ENCODE data around the gene ANKDD1A. TPM values are rescaled to one million over a fixed set of nuclear protein-coding genes. Genes with fewer than 3 reads are reported as not detected.
A peak's percentile ranks its signal among the peaks of the same experiment; 100 is the strongest.

The ANKDD1A gene
- total and polyA plus RNA-seq, 4 donors = 11.1 to 29.2 (median 18.5) TPM

DNA sequence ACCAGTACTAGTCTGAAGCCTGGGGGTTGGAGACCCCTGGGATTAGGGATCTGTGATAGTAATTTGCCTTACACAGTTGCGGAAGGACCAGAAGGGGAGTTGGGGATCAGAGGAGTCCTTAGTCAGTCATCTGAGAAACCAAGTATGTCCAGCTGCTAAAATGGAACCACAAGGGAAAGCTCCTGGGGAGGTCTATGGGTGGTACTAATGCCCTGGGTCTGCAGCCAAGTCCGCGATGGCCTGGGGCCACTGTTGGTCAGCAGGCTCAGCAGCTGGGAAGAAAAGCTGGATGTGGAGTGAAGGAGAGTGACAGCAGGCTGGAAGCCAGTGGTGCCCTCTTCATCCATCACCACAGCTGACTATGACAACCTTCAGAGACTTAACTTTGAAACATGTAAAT lies 2.2 kb upstream of the ANKDD1A start:
- no peaks in the 10 kb centered on the region for H3K4me1 ChIP-seq (ENCODE audit: control insufficient read depth in 1 of 2, insufficient read depth in 2 of 2, low read length in 2 of 2)
- no peaks in the 10 kb centered on the region for H3K9me3 ChIP-seq (ENCODE audit: control insufficient read depth, low read length)
- no peak overlapping the region for H3K4me3 ChIP-seq (ENCODE audit: low read length in 2 of 2)
- H3K27ac ChIP-seq (ENCODE audit: low read depth in 1 of 2, low read length in 2 of 2) = no peak overlapping the region
- 74 to 80% methylated on average over 3 of the region's 3 CpGs for WGBS, 2 donors
- no peak for ATAC-seq (ENCODE audit: low FRiP score)
- H3K27me3 ChIP-seq (ENCODE audit: control insufficient read depth in 1 of 2, insufficient read depth in 2 of 2, low read length in 1 of 2) = no peaks in the 10 kb centered on the region
- DNase-seq = peak in 1 of 2 donors; percentile 26
- H3K36me3 ChIP-seq (ENCODE audit: control insufficient read depth in 1 of 2, insufficient read depth in 2 of 2, low read length in 1 of 2) = no peaks in the 10 kb centered on the region
- intact Hi-C loops (cut with DNase I) = loop anchor here in 1 of 2 donors (10.0 kb wide), 1 partner anchor 175 kb away; no protein-coding TSS in a partner anchor

DNA sequence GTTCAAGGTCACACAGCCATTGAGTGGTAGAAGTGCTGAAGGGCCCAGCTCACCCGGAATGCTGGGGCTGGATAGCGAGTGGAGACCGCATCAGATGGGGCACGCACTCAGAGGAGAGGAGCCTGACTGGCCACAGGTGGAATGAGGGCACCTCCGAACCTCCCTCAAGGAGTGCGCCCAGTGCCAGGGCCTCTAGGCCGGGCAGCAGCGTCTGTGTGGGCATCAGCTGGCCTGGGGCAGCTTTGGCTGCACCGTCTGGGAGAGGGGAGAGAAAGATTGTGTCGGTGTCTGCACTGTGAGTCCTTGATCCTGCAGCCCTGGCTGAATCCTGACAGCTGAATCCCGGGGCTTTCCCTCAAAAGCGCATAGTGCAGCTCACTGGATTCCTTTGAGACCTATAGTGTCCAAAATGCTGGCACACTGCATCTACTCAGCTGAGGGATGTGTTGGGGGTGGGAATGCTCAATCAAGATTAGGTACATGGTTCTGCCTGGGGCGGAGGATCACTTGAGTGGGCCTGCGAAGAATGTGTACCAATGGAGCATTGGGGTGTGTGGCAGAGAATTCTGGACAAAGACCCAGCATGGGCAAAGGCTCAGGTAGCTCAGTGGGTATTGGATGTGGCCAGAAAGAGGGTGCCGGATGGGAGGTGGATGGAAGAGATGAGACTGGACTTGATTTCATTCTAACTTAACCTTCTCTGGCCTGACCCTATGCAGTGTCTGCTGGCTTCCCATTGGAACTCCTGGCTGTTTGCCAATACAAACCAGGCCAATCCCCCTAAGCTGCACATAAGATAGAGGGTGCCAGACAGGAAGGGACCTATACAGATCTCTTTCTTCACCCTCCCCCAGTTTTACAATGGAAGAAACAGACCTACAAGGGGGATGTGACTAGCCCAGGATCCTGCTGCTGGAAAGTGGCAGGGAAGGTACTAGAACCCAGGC lies 950 bp downstream of the ANKDD1A start:
- DNase-seq = no peak
- peak; percentile 12 for ATAC-seq (ENCODE audit: low FRiP score)
- 78 to 83% methylated on average over 11 to 15 of the region's 15 CpGs for WGBS, 2 donors
- no peaks in the 10 kb centered on the region for H3K27me3 ChIP-seq (ENCODE audit: control insufficient read depth in 1 of 2, insufficient read depth in 2 of 2, low read length in 1 of 2)
- peak overlapping the region; percentile 53 to 55 for H3K4me3 ChIP-seq (ENCODE audit: low read length in 2 of 2)
- H3K27ac ChIP-seq (ENCODE audit: low read depth in 1 of 2, low read length in 2 of 2) = no peak overlapping the region
- intact Hi-C loops (cut with DNase I) = no loop called here
- H3K9me3 ChIP-seq (ENCODE audit: control insufficient read depth, low read length) = no peaks in the 10 kb centered on the region
- H3K4me1 ChIP-seq (ENCODE audit: control insufficient read depth in 1 of 2, insufficient read depth in 2 of 2, low read length in 2 of 2) = no peaks in the 10 kb centered on the region
- no peaks in the 10 kb centered on the region for H3K36me3 ChIP-seq (ENCODE audit: control insufficient read depth in 1 of 2, insufficient read depth in 2 of 2, low read length in 1 of 2)

DNA sequence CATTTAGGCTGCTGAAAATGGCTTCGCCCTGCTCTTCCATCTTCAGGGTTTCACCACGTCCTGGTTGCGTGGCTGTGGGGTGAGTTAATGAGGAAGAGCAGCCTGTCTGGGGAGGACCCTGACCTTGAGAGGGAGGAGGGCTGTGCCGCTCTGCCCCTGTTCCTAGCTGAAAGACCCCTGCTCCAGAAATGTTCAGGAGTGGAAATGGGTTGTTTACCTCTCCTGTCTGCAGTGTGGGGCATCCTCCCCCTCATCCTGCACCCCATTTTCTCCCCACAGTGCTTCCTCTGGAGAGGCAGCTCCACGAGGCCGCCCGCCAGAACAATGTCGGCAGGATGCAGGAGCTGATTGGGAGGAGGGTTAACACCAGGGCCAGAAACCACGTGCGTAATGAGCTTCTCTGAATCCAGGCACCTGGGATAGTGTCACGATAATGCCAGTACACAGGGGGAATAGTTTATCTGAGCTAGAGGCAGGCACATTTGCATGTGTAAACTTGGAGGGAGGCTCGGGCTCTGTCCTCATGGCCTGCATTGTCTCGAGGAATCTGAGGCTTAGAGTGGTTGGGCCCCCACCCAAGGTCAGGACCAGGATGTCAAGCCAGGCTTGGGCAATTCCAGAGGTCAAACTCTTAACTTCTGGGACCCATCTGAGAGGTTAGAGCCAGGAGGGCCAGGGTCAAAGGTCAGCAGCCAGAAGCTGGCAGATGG lies 4.0 kb downstream of the ANKDD1A start:
- DNase-seq = peak in 1 of 2 donors; percentile 33
- H3K27ac ChIP-seq (ENCODE audit: low read depth in 1 of 2, low read length in 2 of 2) = no peak overlapping the region
- H3K4me1 ChIP-seq (ENCODE audit: control insufficient read depth in 1 of 2, insufficient read depth in 2 of 2, low read length in 2 of 2) = no peaks in the 10 kb centered on the region
- H3K27me3 ChIP-seq (ENCODE audit: control insufficient read depth in 1 of 2, insufficient read depth in 2 of 2, low read length in 1 of 2) = no peaks in the 10 kb centered on the region
- WGBS, 2 donors = 76% methylated on average over 13 of the region's 13 CpGs
- H3K9me3 ChIP-seq (ENCODE audit: control insufficient read depth, low read length) = no peaks in the 10 kb centered on the region
- intact Hi-C loops (cut with DNase I) = no loop called here
- ATAC-seq (ENCODE audit: low FRiP score) = no peak
- no peaks in the 10 kb centered on the region for H3K36me3 ChIP-seq (ENCODE audit: control insufficient read depth in 1 of 2, insufficient read depth in 2 of 2, low read length in 1 of 2)
- H3K4me3 ChIP-seq (ENCODE audit: low read length in 2 of 2) = no peak overlapping the region

DNA sequence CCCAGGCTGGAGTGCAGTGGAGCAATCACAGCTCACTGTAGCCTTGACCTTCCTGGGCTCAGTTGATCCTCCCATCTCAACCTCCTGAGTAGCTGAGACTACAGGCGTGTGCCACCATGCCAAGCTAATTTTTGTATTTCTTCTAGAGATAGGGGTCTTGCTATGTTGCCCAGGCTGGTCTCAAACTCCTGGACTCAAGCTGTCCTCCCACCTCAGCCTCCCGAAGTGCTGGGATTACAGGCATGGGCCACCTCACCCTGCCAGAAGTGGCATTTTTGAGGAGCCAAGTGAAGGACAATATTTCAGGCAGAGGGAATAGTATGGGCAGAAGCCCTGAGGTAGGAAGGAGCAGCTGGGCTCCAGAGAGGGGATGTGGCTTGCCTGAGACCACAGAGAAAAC lies 4.7 kb downstream of the ANKDD1A start:
- no peak overlapping the region for H3K4me3 ChIP-seq (ENCODE audit: low read length in 2 of 2)
- H3K4me1 ChIP-seq (ENCODE audit: control insufficient read depth in 1 of 2, insufficient read depth in 2 of 2, low read length in 2 of 2) = no peaks in the 10 kb centered on the region
- intact Hi-C loops (cut with DNase I) = no loop called here
- DNase-seq (no peak), ATAC-seq (ENCODE audit: low FRiP score) (no peak)
- H3K9me3 ChIP-seq (ENCODE audit: control insufficient read depth, low read length) = no peaks in the 10 kb centered on the region
- H3K27ac ChIP-seq (ENCODE audit: low read depth in 1 of 2, low read length in 2 of 2) = no peak overlapping the region
- no peaks in the 10 kb centered on the region for H3K36me3 ChIP-seq (ENCODE audit: control insufficient read depth in 1 of 2, insufficient read depth in 2 of 2, low read length in 1 of 2)
- H3K27me3 ChIP-seq (ENCODE audit: control insufficient read depth in 1 of 2, insufficient read depth in 2 of 2, low read length in 1 of 2) = no peaks in the 10 kb centered on the region
- WGBS, 2 donors = 90 to 96% methylated on average over 2 of the region's 2 CpGs

DNA sequence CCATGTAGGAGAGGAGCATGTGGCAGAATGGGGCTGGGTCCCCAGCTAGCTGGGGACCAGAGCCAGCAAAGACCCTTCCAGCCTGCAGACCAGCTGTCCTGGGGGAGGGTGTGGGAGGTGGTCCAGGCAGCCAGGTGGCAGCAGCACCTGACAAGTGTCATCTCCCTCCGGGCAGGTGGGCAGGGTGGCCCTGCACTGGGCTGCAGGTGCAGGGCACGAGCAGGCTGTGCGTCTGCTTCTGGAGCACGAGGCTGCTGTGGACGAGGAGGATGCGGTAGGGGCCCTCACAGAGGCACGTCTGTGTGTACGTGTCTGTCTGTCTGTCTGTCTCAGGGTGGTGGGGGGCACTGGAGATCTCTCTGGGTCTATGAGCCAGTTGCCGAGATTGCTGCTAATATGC lies 5.5 kb downstream of the ANKDD1A start:
- intact Hi-C loops (cut with DNase I) = no loop called here
- no peak overlapping the region for H3K27ac ChIP-seq (ENCODE audit: low read depth in 1 of 2, low read length in 2 of 2)

DNA sequence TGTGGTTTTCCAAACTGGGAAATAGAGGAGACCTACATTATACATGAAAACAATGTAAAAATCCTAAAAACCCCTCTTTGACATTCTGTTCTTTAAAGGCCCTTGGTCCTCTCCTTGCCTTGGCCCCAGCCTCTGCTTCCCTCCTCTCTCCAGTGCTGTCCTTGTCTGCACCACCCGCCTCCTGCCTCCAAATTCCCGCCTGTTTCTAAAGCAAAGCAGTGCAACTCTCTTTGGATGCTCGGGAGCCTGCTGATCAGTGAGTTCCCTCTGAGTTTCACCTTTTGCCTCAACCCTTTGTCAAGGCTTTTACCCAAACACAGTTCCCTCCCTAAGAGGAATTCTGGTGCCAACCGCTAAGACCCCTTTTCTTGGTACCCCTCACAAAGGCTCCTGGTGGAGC lies 8.0 kb downstream of the ANKDD1A start:
- Histone ChIP-seq H3K27ac (ENCODE audit: low read depth in 1 of 2, low read length in 2 of 2) (no peak overlapping the region), H3K27me3 (ENCODE audit: control insufficient read depth in 1 of 2, insufficient read depth in 2 of 2, low read length in 1 of 2) (no peaks in the 10 kb centered on the region), H3K9me3 (ENCODE audit: control insufficient read depth, low read length) (no peaks in the 10 kb centered on the region), H3K36me3 (ENCODE audit: control insufficient read depth in 1 of 2, insufficient read depth in 2 of 2, low read length in 1 of 2) (no peaks in the 10 kb centered on the region), H3K4me3 (ENCODE audit: low read length in 2 of 2) (no peak overlapping the region), H3K4me1 (ENCODE audit: control insufficient read depth in 1 of 2, insufficient read depth in 2 of 2, low read length in 2 of 2) (no peaks in the 10 kb centered on the region)
- WGBS, 2 donors = 93 to 97% methylated on average over 4 of the region's 4 CpGs
- ATAC-seq (ENCODE audit: low FRiP score) (no peak), DNase-seq (no peak)
- intact Hi-C loops (cut with DNase I) = no loop called here

More for the DNA sequence above, 5.5 kb downstream of the ANKDD1A start:
- ATAC-seq (ENCODE audit: low FRiP score) (no peak), DNase-seq (peak in 1 of 2 donors; percentile 57)
- Histone ChIP-seq H3K9me3 (ENCODE audit: control insufficient read depth, low read length) (no peaks in the 10 kb centered on the region), H3K27me3 (ENCODE audit: control insufficient read depth in 1 of 2, insufficient read depth in 2 of 2, low read length in 1 of 2) (no peaks in the 10 kb centered on the region), H3K4me1 (ENCODE audit: control insufficient read depth in 1 of 2, insufficient read depth in 2 of 2, low read length in 2 of 2) (no peaks in the 10 kb centered on the region), H3K36me3 (ENCODE audit: control insufficient read depth in 1 of 2, insufficient read depth in 2 of 2, low read length in 1 of 2) (no peaks in the 10 kb centered on the region), H3K4me3 (ENCODE audit: low read length in 2 of 2) (no peak overlapping the region)
- 95% methylated on average over 9 of the region's 9 CpGs for WGBS, 2 donors

DNA sequence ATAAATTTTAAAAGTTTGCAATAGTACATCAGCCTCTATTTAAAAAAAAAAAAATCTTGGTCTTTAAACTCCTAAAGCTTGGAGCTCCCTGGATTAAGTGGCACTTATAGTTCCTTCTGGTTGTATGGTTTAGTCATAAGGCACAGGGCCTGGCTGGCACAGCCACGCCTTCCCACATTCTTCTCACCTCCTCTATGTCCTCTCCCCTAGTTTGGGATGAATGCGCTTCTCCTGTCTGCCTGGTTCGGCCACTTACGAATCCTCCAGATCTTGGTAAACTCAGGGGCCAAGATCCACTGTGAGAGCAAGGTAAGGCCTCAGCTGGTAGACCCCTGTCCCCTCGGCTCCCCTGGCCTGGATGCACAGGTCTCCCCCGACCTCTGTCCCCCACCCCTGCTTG lies 10.0 kb downstream of the ANKDD1A start:
- ATAC-seq (ENCODE audit: low FRiP score) = no peak
- no peak for DNase-seq
- intact Hi-C loops (cut with DNase I) = no loop called here
- Histone ChIP-seq H3K27me3 (ENCODE audit: control insufficient read depth in 1 of 2, insufficient read depth in 2 of 2, low read length in 1 of 2) (no peaks in the 10 kb centered on the region), H3K36me3 (ENCODE audit: control insufficient read depth in 1 of 2, insufficient read depth in 2 of 2, low read length in 1 of 2) (no peaks in the 10 kb centered on the region), H3K9me3 (ENCODE audit: control insufficient read depth, low read length) (no peaks in the 10 kb centered on the region), H3K27ac (ENCODE audit: low read depth in 1 of 2, low read length in 2 of 2) (peak overlapping the region in 1 of 2 donors; percentile 76), H3K4me1 (ENCODE audit: control insufficient read depth in 1 of 2, insufficient read depth in 2 of 2, low read length in 2 of 2) (no peaks in the 10 kb centered on the region), H3K4me3 (ENCODE audit: low read length in 2 of 2) (no peak overlapping the region)
- WGBS, 2 donors = 65 to 68% methylated on average over 6 of the region's 6 CpGs

DNA sequence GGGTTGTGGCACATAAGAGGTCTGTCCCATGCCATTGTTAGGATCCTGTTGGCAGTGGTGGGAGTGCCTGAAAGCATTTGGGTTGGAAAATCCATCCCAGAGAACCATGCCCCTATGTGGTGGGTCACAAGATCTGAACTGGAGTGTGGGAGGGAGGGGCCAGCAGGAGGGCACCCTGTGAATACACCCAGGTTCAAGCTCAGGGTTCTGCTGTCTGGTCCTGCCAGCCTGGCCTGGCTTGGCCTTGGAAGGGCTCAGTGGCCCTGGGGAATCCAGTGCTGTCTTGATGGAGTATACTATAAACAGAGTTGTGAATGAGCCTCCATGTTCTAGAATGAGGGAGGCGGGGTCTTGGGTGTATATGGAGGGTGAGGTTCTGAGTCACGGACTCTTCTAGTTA lies 11.8 kb downstream of the ANKDD1A start:
- H3K4me3 ChIP-seq (ENCODE audit: low read length in 2 of 2) = no peak overlapping the region
- ATAC-seq (ENCODE audit: low FRiP score) (no peak), DNase-seq (no peak)
- H3K4me1 ChIP-seq (ENCODE audit: control insufficient read depth in 1 of 2, insufficient read depth in 2 of 2, low read length in 2 of 2) = no peaks in the 10 kb centered on the region
- intact Hi-C loops (cut with DNase I) = no loop called here
- 97 to 100% methylated on average over 2 of the region's 2 CpGs for WGBS, 2 donors
- H3K36me3 ChIP-seq (ENCODE audit: control insufficient read depth in 1 of 2, insufficient read depth in 2 of 2, low read length in 1 of 2) = no peaks in the 10 kb centered on the region
- H3K27ac ChIP-seq (ENCODE audit: low read depth in 1 of 2, low read length in 2 of 2) = no peak overlapping the region
- no peaks in the 10 kb centered on the region for H3K9me3 ChIP-seq (ENCODE audit: control insufficient read depth, low read length)
- H3K27me3 ChIP-seq (ENCODE audit: control insufficient read depth in 1 of 2, insufficient read depth in 2 of 2, low read length in 1 of 2) = no peaks in the 10 kb centered on the region
